ENCODE data around the gene PDE6C.

Gene PDE6C

DNA sequence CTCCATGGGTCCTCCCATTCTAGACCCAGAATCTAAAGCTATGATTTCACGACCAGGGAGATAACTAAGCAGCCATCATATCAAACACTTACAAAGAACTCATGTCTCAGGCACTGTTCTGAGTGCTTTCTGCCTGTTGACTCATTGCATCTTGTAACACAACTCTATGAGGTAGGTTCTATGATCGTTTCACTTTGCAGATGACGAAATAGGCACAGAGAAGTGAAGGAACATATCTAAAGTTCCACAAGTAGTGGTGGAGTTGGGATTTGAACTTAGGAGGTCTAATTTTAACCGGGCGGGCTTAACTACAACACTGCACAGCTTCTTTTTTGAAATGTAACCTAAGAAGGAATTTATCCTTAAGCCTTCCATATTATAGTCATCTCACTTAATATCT, 14.2 kb upstream of the PDE6C start:
- CTCF ChIA-PET: no interaction called here
- POLR2A ChIA-PET: no interaction called here
- no peak for TF ChIP-seq CTCF (IDR thresholded peaks at IDR 0.05; ENCODE audit: control extremely low read depth, extremely low read depth, low read depth, missing control alignments)
- no peak for DNase-seq (ENCODE audit: extremely low spot score)

GRCh38 chr10:93599335-93599734, 13.0 kb upstream of the PDE6C start:
- no peak for DNase-seq (ENCODE audit: extremely low spot score)
- CTCF ChIA-PET: no interaction called here
- POLR2A ChIA-PET: no interaction called here
- no peak for TF ChIP-seq CTCF (IDR thresholded peaks at IDR 0.05; ENCODE audit: control extremely low read depth, extremely low read depth, low read depth, missing control alignments)

- POLR2A ChIA-PET: no interaction called here
- TF ChIP-seq CTCF (IDR thresholded peaks at IDR 0.05; ENCODE audit: control extremely low read depth, extremely low read depth, low read depth, missing control alignments): no peak
- no peak for DNase-seq (ENCODE audit: extremely low spot score)
- CTCF ChIA-PET: no interaction called here
These were observed 12.6 kb upstream of the PDE6C start for GRCh38 chr10:93599778-93600177.

GRCh38 chr10:93600446-93601145, 11.7 kb upstream of the PDE6C start:
- CTCF ChIA-PET: no interaction called here
- DNase-seq (ENCODE audit: extremely low spot score): no peak

DNA sequence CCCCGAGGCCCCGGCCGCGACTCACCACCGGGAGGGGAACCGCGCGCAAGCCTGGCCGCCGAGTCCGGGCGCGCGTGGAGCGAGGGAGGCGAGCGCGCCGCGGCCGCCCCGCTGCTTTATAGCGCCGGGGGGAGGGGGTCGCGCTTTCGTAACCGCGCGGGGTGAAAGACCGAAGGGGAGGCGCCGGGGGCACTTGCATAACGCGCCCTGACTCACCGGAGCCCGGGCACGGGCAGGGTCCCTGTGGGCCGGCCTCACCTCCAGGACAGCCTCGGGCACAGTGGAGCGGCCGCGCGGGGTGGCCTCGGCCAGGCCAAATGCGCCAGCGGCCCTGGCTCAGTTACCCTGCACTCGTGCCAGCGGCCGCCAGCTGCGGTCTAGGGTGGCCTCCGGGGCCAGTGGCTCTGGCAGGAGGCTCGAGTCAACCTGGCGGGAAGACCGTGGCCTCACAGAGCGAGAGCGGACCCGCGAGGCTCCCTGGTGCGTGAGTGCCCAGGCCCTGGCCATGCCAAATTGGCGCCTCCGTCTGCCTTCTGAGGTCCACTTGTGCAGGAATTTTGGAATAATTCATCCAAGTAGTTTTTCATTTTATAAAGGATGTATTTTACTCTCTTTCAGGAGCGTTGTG, 11.1 kb upstream of the PDE6C start, which contains the start of gene RBP4:
Gene RBP4, minus strand, starts transcription at position 90 of the 628 bp plus-strand sequence. CDS start 207 bp downstream, outside the sequence.
- POLR2A ChIA-PET: no interaction called here
- no peak for TF ChIP-seq CTCF (IDR thresholded peaks at IDR 0.05; ENCODE audit: control extremely low read depth, extremely low read depth, low read depth, missing control alignments)
- DNase-seq (ENCODE audit: extremely low spot score): no peak
- CTCF ChIA-PET: no interaction called here

More at GRCh38 chr10:93600446-93601145, 11.7 kb upstream of the PDE6C start:
- POLR2A ChIA-PET: no interaction called here
- TF ChIP-seq CTCF (IDR thresholded peaks at IDR 0.05; ENCODE audit: control extremely low read depth, extremely low read depth, low read depth, missing control alignments): no peak

DNA sequence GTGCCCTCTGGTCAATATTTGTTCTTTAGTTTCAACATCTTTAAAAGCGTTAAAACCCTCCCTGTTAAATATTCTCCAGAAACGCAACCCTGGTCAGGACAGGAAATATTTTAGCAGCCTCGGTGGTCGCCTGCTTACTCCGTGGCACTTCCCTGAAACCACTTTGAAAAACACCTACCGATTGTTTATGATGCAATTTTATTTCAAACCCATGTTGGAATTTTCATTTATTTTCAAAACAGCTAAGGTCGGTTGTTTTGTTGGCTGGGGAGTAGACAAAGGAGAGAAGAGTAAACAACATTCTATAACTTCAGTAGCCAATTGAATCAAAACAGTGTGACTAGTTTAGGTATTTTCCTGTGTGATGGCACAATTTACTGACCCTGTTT, 10.6 kb upstream of the PDE6C start:
- ChIA-PET POLR2A (no interaction called here), CTCF (no interaction called here)
- DNase-seq (ENCODE audit: extremely low spot score): no peak
- TF ChIP-seq CTCF (IDR thresholded peaks at IDR 0.05; ENCODE audit: control extremely low read depth, extremely low read depth, low read depth, missing control alignments): no peak

Measured in GM10248 (cell line).